Endothelial cell of umbilical vein (primary cell): ENCODE measurements around the gene TFAP2D. TPM values are rescaled to one million over a fixed set of nuclear protein-coding genes. Genes with fewer than 3 reads are reported as not detected.

ENCODE experiments used
- BruUV-seq: library from RNA; stranded (reverse); fragments of 400-500 nt; replicated peaks from 2 replicates; lab custom pipeline; 2021; lab: Mats Ljungman, UMichigan
- CTCF ChIA-PET: fragments of 300-600, 350-600 bp; sonication (Branson Sonifier 250); formaldehyde crosslinking; loops from one replicate; lab custom pipeline; 2021; ENCODE audit warnings: antibody characterized with exemption, inconsistent platforms; lab: Charles Lee
- POLR2A ChIA-PET: fragments of 300-600, 350-600 bp; sonication (Branson Sonifier 250); formaldehyde crosslinking; loops from one replicate; lab custom pipeline; 2021; ENCODE audit warnings: antibody characterized with exemption, inconsistent platforms; lab: Charles Lee
- DNase-seq: peaks from one replicate; pipeline ENCODE4 v3.0.0-alpha.2; 2011; ENCODE audit warnings: low read depth, low spot score
- FAIRE-seq: peaks from 2 replicates; lab custom pipeline; 2011; peaks lifted over from hg19 to GRCh38; lab: Jason Lieb, UNC
- H2AFZ ChIP-seq: 2 replicates; pipeline ENCODE4 v1.6.0; 2012; ENCODE audit warnings: low read depth, low read length, control low read depth, inconsistent platforms
- H3K27ac ChIP-seq: 2 replicates; pipeline ENCODE4 v1.5.1; 2011; ENCODE audit warnings: low read depth, mild to moderate bottlenecking, control low read depth, low read length, moderate library complexity; ENCODE audit not compliant: insufficient read depth
- H3K27me3 ChIP-seq, 2 experiments: 2 replicates each; pipeline versions ENCODE4 v1.6.0 to v1.6.1; 2011; ENCODE audit warnings: low read length in 2 of 2, mixed read lengths in 1 of 2; ENCODE audit not compliant: control insufficient read depth in 2 of 2, insufficient read depth in 2 of 2
- H3K36me3 ChIP-seq, 2 experiments: 2 replicates in 1 of 2; 3 replicates in 1 of 2; pipeline ENCODE4 v1.5.1; 2011; ENCODE audit warnings: low read length in 2 of 2, mild to moderate bottlenecking in 1 of 2, moderate library complexity in 1 of 2; ENCODE audit not compliant: control insufficient read depth in 2 of 2, insufficient read depth in 2 of 2; ENCODE audit errors: extremely low read depth in 1 of 2
- H3K4me1 ChIP-seq: 3 replicates; pipeline ENCODE4 v1.5.1; 2011; ENCODE audit warnings: mild to moderate bottlenecking, low read length; ENCODE audit not compliant: control insufficient read depth, insufficient read depth; ENCODE audit errors: extremely low read depth
- H3K4me2 ChIP-seq: 2 replicates; pipeline ENCODE4 v1.6.1; 2011; ENCODE audit warnings: low read length, control low read depth, mixed read lengths; ENCODE audit not compliant: insufficient read depth
- H3K4me3 ChIP-seq, 3 experiments: fragments of 200-600 bp in 1 of 3; sonication (generic), shearing (Covaris generic) in 1 of 3; replicated peaks in 1 of 3; 2 replicates each; pipeline ENCODE4 v1.5.1; 2011 to 2016; ENCODE audit warnings: control low read depth in 3 of 3, low read length in 3 of 3, mild to moderate bottlenecking in 2 of 3, inconsistent platforms in 1 of 3, low read depth in 1 of 3, moderate library complexity in 1 of 3; ENCODE audit not compliant: insufficient read depth in 1 of 3
- H3K79me2 ChIP-seq: 2 replicates; pipeline ENCODE4 v1.6.0; 2012; ENCODE audit warnings: low read length, inconsistent platforms; ENCODE audit not compliant: control insufficient read depth, insufficient read depth
- H3K9ac ChIP-seq: replicated peaks from 2 replicates; pipeline ENCODE3; 2011; ENCODE audit warnings: low read length, control low read depth; ENCODE audit not compliant: insufficient read depth; ENCODE audit errors: extremely low read depth
- H3K9me1 ChIP-seq: replicated peaks from 3 replicates; pipeline ENCODE4 v1.6.0; 2011; ENCODE audit warnings: mild to moderate bottlenecking, low read length; ENCODE audit not compliant: control insufficient read depth, insufficient read depth; ENCODE audit errors: extremely low read depth
- H3K9me3 ChIP-seq: replicated peaks from 2 replicates; pipeline ENCODE4 v1.5.1; 2012; ENCODE audit warnings: low read length, inconsistent platforms; ENCODE audit not compliant: control insufficient read depth, insufficient read depth
- H4K20me1 ChIP-seq: replicated peaks from 2 replicates; pipeline ENCODE3; 2011; ENCODE audit warnings: mild to moderate bottlenecking, low read length; ENCODE audit not compliant: control insufficient read depth, insufficient read depth; ENCODE audit errors: extremely low read depth
- CTCF ChIP-seq, 2 donors: IDR thresholded peaks; 1 replicate in 1 of 2; 2 replicates in 1 of 2; pipeline ENCODE4 v1.5.1; 2011; ENCODE audit warnings: low read length in 2 of 2, mild to moderate bottlenecking in 2 of 2, moderate library complexity in 2 of 2, control low read depth in 1 of 2, inconsistent platforms in 1 of 2, low read depth in 1 of 2; ENCODE audit not compliant: insufficient read depth in 1 of 2; ENCODE audit errors: extremely low read depth in 1 of 2
- EZH2 ChIP-seq: IDR thresholded peaks from 2 replicates; pipeline ENCODE4 v1.6.1; 2012; ENCODE audit warnings: borderline replicate concordance, low read depth, mild to moderate bottlenecking, moderate library complexity, low read length, inconsistent platforms; ENCODE audit not compliant: severe bottlenecking
- FOS ChIP-seq: IDR thresholded peaks from 2 replicates; pipeline ENCODE4 v1.6.1; 2011; ENCODE audit warnings: mild to moderate bottlenecking, low read length, moderate library complexity, borderline replicate concordance; ENCODE audit not compliant: insufficient read depth
- GATA2 ChIP-seq: IDR thresholded peaks from 2 replicates; pipeline ENCODE4 v1.7.0; 2011; ENCODE audit warnings: low read depth, mild to moderate bottlenecking, moderate library complexity, mixed read lengths, low read length; ENCODE audit not compliant: insufficient read length, insufficient read depth
- JUN ChIP-seq: IDR thresholded peaks from 2 replicates; pipeline ENCODE4 v1.6.1; 2011; ENCODE audit warnings: borderline replicate concordance, low read depth; ENCODE audit not compliant: insufficient read length, insufficient read depth
- MAX ChIP-seq: IDR thresholded peaks from 2 replicates; pipeline ENCODE4 v1.6.1; 2011; ENCODE audit not compliant: insufficient read depth, insufficient read length
- MYC ChIP-seq: IDR thresholded peaks from one replicate; pipeline ENCODE4 v1.6.1; 2011; ENCODE audit warnings: mild to moderate bottlenecking, low read depth, low read length
- POLR2A ChIP-seq: IDR thresholded peaks from 2 replicates; pipeline ENCODE4 v1.6.1; 2012; ENCODE audit warnings: low read depth, mild to moderate bottlenecking, control low read depth, low read length
- POLR2AphosphoS5 ChIP-seq: IDR thresholded peaks from 2 replicates; pipeline ENCODE4 v1.6.1; 2012; ENCODE audit warnings: low read depth, mild to moderate bottlenecking, control low read depth, low read length, moderate library complexity; ENCODE audit not compliant: insufficient read depth
- dilution Hi-C: fragments of 300-500 bp; cut with MboI; formaldehyde crosslinking; loops from one replicate; pipeline ENCODE4 v1.15.0; 2019; ENCODE audit warnings: low sequenced_read_pairs; ENCODE audit not compliant: extremely low pct_ligation_motif_present
- intact Hi-C: fragments of 100-400 bp; cut with micrococcal nuclease; formaldehyde crosslinking; loops from one replicate; pipeline ENCODE4 v1.10.0; 2022
- polyA plus RNA-seq, 4 experiments: library from polyadenylated mRNA; depleted of rRNA in 3 of 4; stranded (reverse) in 3 of 4; unstranded in 1 of 4; fragments of >200 nt; gene quantifications; 2 replicates each; pipeline versions ENCODE4 v1.2.1 to v1.2.3, GENCODE V29; 2011 to 2012; ENCODE audit warnings: missing spikeins in 1 of 4
- total RNA-seq: library from RNA; stranded (reverse); gene quantifications from 2 replicates; pipeline ENCODE4 v1.2.3, GENCODE V29; 2021

Gene TFAP2D
- total and polyA plus RNA-seq, 2 donors (not counting 3 experiments of a cell fraction or from before 2014, with no cell fraction given) = not detected

DNA sequence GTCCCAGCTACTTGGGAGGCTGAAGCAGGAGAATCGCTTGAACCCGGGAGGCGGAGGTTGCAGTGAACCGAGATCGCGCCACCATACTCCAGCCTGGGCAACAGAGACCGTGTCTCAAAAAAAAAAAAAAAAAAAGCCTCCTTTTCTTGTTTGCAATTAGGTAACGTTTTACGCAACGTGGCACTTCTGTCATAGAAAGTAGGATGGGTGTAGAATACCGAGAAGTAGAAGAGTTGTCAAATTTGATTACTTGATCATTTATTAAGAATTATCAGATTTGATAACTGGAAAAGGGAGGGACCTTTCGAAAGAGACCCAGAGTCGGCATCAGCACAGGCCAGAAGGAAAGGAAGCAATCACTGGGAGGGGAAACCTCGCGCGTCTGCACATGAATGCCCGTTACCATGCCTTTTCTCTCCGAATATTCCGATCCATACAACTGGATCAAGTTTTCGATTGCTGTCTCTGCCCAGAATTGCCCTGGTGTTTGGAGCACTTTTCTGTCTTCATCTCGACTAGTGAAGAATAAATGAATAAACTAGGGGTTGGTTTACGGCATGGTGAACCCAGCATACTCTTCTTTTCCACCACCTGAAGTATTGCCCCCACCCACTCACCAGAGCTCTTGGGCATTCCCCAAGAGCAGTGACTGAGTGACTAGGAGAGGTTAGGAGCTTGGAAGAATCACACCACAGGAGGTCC is 4.5 kb upstream of the TFAP2D start:
- TF ChIP-seq MAX (no peak), POLR2A (no peak), FOS (no peak), CTCF (IDR thresholded peaks at IDR 0.05; ENCODE audit: extremely low read depth in 1 of 2, insufficient read depth in 1 of 2, low read depth in 1 of 2, low read length in 2 of 2) (no peak), JUN (no peak), POLR2AphosphoS5 (no peak), EZH2 (no peak), GATA2 (no peak), MYC (no peak)
- Histone ChIP-seq H3K79me2 (no peaks in the 10 kb centered on the region), H3K4me1 (no peaks in the 10 kb centered on the region), H3K36me3 (no peaks in the 10 kb centered on the region), H3K9me3 (no peaks in the 10 kb centered on the region), H3K27me3 (peaks cover 59 to 78% of the 10 kb centered on the region in 2 experiments), H3K9ac (no peak overlapping the region), H3K4me3 (no peak overlapping the region), H4K20me1 (no peaks in the 10 kb centered on the region), H3K9me1 (no peaks in the 10 kb centered on the region), H2AFZ (no peak overlapping the region), H3K27ac (no peak overlapping the region), H3K4me2 (no peak overlapping the region)
- DNase-seq (no peak), FAIRE-seq (no peak)
- intact Hi-C loops = no loop called here
- ChIA-PET POLR2A (no interaction called here), CTCF (no interaction called here)
- BruUV-seq = no TSS peak
- dilution Hi-C loops = no loop called here
